Fibroblast of lung (primary cell): ENCODE data around the gene PDZRN4.

Source experiments
- EZH2 ChIP-seq: IDR thresholded peaks from 2 replicates; pipeline ENCODE4 v1.5.1; 2012; ENCODE audit warnings: low read length, control low read depth, mild to moderate bottlenecking; ENCODE audit errors: missing control alignments
- TF ChIP-seq, protein P1 (sequence below), 2 donors: IDR thresholded peaks in 1 of 2; conservative IDR thresholded peaks in 1 of 2; 1 replicate in 1 of 2; 2 replicates in 1 of 2; pipeline ENCODE4 v1.5.1; 2011 to 2012; ENCODE audit warnings: low read length in 2 of 2, control low read depth in 1 of 2, inconsistent platforms in 1 of 2, low read depth in 1 of 2, mild to moderate bottlenecking in 1 of 2

DNA sequence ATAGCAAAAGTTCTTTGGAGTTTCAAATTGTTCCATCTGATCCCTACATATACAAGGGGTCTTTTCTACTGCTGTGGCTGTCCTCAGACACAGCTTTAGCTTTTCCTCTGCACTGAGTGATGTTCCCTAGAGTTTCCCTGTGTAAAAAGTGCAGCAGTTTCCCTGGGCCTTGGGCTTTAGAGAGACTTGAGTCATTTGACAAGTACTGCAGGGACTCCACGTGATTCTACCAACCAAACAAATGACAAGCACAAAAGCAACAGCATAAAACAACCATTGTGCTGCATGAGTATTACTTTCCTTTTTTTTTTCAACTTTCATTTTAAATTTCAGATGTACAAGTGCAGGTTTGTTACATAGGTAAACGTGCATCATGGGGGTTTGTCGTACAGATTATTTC lies 272.8 kb downstream of the PDZRN4 start:
- TF ChIP-seq, protein P1, sequence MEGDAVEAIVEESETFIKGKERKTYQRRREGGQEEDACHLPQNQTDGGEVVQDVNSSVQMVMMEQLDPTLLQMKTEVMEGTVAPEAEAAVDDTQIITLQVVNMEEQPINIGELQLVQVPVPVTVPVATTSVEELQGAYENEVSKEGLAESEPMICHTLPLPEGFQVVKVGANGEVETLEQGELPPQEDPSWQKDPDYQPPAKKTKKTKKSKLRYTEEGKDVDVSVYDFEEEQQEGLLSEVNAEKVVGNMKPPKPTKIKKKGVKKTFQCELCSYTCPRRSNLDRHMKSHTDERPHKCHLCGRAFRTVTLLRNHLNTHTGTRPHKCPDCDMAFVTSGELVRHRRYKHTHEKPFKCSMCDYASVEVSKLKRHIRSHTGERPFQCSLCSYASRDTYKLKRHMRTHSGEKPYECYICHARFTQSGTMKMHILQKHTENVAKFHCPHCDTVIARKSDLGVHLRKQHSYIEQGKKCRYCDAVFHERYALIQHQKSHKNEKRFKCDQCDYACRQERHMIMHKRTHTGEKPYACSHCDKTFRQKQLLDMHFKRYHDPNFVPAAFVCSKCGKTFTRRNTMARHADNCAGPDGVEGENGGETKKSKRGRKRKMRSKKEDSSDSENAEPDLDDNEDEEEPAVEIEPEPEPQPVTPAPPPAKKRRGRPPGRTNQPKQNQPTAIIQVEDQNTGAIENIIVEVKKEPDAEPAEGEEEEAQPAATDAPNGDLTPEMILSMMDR (conservative IDR thresholded peaks at IDR 0.05 in 1 of 2, IDR thresholded peaks at IDR 0.05 in 1 of 2; ENCODE audit: low read depth in 1 of 2, low read length in 2 of 2), result no peak
- no peak for TF ChIP-seq EZH2
